WERI-Rb-1 (cell line): ENCODE measurements around the gene TMEM200B.
"Not testable (repeated sequence)": the region's sequence is repeated elsewhere in the genome, so short reads cannot be mapped to it uniquely, and the experiment has no call there.

Source experiments
- DNase-seq: peaks from one replicate; pipeline ENCODE4 v3.0.0-alpha.2; 2020
- H3K27ac ChIP-seq: fragments of 250-450 bp; sonication (Bioruptor Pico); 2 replicates; pipeline ENCODE4 v1.5.1; 2020; ENCODE audit warnings: mild to moderate bottlenecking, moderate library complexity
- H3K27me3 ChIP-seq: fragments of 250-450 bp; sonication (Bioruptor Pico); 2 replicates; pipeline ENCODE4 v1.5.1; 2021; ENCODE audit warnings: mild to moderate bottlenecking, low read depth, moderate library complexity; ENCODE audit not compliant: insufficient read depth, severe bottlenecking
- H3K36me3 ChIP-seq: fragments of 250-450 bp; sonication (Bioruptor Pico); 2 replicates; pipeline ENCODE4 v1.5.1; 2020; ENCODE audit warnings: mild to moderate bottlenecking, moderate library complexity
- H3K4me3 ChIP-seq: 2 replicates; pipeline ENCODE4 v1.5.1; 2011; ENCODE audit warnings: low read depth, mild to moderate bottlenecking, control low read depth, low read length
- H3K9me3 ChIP-seq: fragments of 250-450 bp; sonication (Bioruptor Pico); 2 replicates; pipeline ENCODE4 v1.5.1; 2021; ENCODE audit warnings: mild to moderate bottlenecking, moderate library complexity; ENCODE audit not compliant: severe bottlenecking
- CTCF ChIP-seq: IDR thresholded peaks from 2 replicates; pipeline ENCODE4 v1.5.1; 2011; ENCODE audit warnings: low read depth, mild to moderate bottlenecking, control low read depth, inconsistent platforms, low read length

TMEM200B gene

GRCh38 chr1:29156543-29157268 lies 33.0 kb upstream of the TMEM200B start:
- no peak for TF ChIP-seq CTCF
- H3K27ac ChIP-seq, result no peak overlapping the region
- H3K9me3 ChIP-seq, result no peaks in the 10 kb centered on the region
- no peak overlapping the region for H3K4me3 ChIP-seq
- H3K36me3 ChIP-seq, result peaks cover 88% of the 10 kb centered on the region
- DNase-seq, result no peak
- H3K27me3 ChIP-seq, result no peaks in the 10 kb centered on the region

- DNase-seq, result no peak
- H3K36me3 ChIP-seq, result peaks cover 97% of the 10 kb centered on the region
- no peaks in the 10 kb centered on the region for H3K9me3 ChIP-seq
- no peak for TF ChIP-seq CTCF
- no peak overlapping the region for H3K4me3 ChIP-seq
- H3K27ac ChIP-seq, result no peak overlapping the region
- no peaks in the 10 kb centered on the region for H3K27me3 ChIP-seq
Observed at GRCh38 chr1:29152046-29152805, 28.5 kb upstream of the TMEM200B start.

DNA sequence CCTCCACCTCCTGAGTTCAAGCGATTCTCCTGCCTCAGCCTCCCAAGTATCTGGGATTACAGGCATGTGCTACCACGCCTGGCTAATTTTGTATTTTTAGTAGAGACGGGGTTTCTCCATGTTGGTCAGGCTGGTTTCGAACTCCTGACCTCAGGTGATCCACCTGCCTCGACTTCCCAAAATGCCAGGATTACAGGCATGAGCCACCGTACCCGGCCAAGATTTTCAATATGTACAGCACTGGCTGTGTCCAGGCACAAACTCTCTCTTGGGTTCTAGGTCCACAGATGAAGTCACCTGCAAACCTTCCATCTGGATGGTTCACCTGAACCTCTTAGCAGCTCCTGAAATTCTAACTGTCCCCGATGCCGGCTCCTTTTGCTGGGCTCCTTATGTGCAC lies 26.6 kb upstream of the TMEM200B start:
- DNase-seq, H3K9me3 ChIP-seq, H3K27me3 ChIP-seq, H3K4me3 ChIP-seq, H3K27ac ChIP-seq: not testable (repeated sequence)
- H3K36me3 ChIP-seq, result peaks cover 99% of the 10 kb centered on the region

- no peaks in the 10 kb centered on the region for H3K9me3 ChIP-seq
- no peak for DNase-seq
- TF ChIP-seq CTCF, result no peak
- H3K4me3 ChIP-seq, result no peak overlapping the region
- peaks cover 91% of the 10 kb centered on the region for H3K36me3 ChIP-seq
- no peak overlapping the region for H3K27ac ChIP-seq
- H3K27me3 ChIP-seq, result no peaks in the 10 kb centered on the region
Observed at GRCh38 chr1:29148656-29149491, 25.2 kb upstream of the TMEM200B start.

DNA sequence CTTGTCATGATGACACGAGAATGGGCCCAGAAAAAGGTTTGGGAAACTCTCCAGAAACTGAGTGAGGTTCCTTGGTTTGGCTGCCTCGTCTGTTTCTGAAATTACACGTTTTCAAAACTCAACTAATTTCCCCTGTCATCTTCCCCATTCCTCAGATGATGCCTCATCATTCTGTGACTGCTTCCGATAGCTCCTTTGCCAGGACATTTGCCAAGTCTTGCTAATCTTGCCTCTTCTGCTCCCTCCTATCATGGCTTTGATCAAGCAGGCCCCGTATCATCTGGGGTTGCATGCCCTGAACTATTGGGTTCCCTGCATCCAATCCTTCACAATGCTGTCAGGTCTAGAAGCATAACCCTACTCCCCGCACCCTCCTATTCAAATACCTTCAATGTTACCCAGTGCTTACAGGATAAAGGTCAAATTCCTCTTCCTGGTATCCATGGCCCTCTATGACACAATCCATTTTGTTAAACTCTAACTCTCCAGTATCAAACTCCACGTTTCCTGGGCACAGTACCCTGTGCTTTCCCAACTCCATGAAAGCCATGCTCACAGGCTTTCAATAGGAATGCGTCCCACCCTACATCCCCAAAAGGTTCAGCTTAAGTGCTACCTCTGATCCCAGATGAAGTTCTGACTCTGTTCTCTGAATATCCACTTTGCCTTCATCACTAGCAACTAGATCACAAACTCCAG lies 22.2 kb upstream of the TMEM200B start:
- Histone ChIP-seq H3K4me3 (no peak overlapping the region), H3K27ac (no peak overlapping the region), H3K36me3 (peaks cover 63% of the 10 kb centered on the region), H3K9me3 (no peaks in the 10 kb centered on the region), H3K27me3 (no peaks in the 10 kb centered on the region)
- no peak for TF ChIP-seq CTCF
- DNase-seq, result no peak

GRCh38 chr1:29144178-29144577 lies 20.5 kb upstream of the TMEM200B start:
- peaks cover 47% of the 10 kb centered on the region for H3K36me3 ChIP-seq

More at GRCh38 chr1:29144178-29144577, 20.5 kb upstream of the TMEM200B start:
- H3K9me3 ChIP-seq, result no peaks in the 10 kb centered on the region
- H3K4me3 ChIP-seq, result no peak overlapping the region
- H3K27ac ChIP-seq, result no peak overlapping the region
- no peak for TF ChIP-seq CTCF
- no peaks in the 10 kb centered on the region for H3K27me3 ChIP-seq
- DNase-seq, result no peak
